Measurements from ENCODE around the gene MYO5C.

MYO5C gene

DNA sequence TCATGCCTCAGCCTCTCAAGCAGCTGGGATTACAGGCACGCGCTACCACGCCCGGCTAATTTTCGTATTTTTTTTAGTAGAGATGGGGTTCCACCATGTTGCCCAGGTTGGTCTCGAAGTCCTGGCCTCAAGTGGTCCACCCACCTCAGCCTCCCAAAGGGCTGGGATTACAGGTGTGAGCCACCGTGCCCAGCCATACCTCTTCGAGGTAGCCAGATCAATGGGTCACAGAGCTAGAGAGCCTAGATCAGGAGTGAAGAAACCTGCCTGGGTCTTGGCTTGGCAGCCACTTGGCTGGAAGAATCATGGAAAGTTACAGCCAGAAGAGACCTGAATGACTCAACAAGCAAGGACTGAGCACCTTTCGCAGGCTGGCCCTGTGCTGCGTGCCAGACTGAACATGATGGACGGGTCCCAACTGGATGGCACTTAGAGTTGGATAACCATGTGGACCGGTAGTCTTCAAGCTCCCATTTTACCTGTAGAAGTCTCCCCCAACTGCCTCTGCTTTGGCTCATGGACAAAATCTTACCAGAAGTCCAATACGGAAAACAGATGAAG is 134.1 kb downstream of the MYO5C start:
- no peak overlapping the region for H3K4me3 Mint-ChIP-seq
- H3K27ac Mint-ChIP-seq, result no peak overlapping the region
- no peaks in the 10 kb centered on the region for H3K9me3 Mint-ChIP-seq
- H3K36me3 Mint-ChIP-seq (ENCODE audit: low read depth), result peaks cover 11% of the 10 kb centered on the region
- peaks cover 9% of the 10 kb centered on the region for H3K4me1 Mint-ChIP-seq (ENCODE audit: low read depth)
- H3K27me3 Mint-ChIP-seq (ENCODE audit: low read depth), result no peaks in the 10 kb centered on the region

DNA sequence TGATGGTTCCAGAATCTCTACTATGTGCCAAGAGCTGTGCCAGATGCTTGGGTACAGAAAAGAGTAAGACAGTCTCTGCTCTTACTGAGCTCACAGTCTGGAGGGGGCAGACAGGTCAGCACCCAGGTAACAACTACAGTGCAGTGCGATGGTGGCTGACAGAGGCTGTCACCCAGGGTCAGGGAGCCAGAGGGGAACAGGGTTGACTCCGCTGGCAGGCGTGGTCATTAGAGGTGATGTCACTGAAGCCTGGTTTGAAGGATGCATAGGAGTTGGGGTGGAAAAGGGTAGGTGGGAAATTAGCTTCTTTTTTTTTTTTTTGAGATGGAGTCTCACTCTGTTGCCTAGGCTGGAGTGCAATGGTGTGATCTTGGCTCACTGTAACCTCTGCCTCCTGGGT is 136.0 kb downstream of the MYO5C start:
- peaks cover 11% of the 10 kb centered on the region for H3K36me3 Mint-ChIP-seq (ENCODE audit: low read depth)
- peaks cover 2% of the 10 kb centered on the region for H3K4me1 Mint-ChIP-seq (ENCODE audit: low read depth)
- no peak overlapping the region for H3K4me3 Mint-ChIP-seq
- H3K9me3 Mint-ChIP-seq, result no peaks in the 10 kb centered on the region
- H3K27ac Mint-ChIP-seq, result no peak overlapping the region
- H3K27me3 Mint-ChIP-seq (ENCODE audit: low read depth), result no peaks in the 10 kb centered on the region

DNA sequence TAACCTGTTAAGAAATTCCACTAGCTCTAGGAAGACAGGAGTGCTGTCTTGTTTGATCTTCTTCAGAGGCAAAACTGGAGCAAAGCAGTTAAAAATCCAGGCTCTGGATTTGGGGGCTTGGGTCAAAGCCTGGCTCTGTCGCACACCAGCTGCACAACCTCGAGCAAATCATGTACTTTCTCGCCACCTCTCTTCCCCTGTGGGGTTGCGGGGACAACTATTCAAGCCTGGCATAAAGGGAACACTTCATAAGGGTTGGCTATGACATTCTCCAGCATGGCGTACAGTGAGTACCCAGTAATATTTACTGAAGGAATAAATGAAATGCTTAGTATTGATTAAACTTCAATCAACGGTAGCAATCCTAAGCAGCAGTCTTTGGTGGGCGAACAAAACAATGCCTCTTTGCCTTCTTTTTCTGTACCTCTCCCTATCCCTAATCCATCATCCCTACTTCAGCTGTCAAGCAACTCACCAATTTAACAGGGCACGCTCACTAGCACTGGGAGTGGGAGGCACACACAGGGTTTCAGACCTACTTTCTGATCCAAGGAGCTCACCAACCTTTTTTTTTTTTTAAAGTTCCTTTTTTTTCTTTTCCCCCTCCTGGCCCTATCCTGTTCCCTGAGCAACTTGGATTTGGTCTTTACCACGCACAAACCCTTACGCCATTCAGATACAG is 137.4 kb downstream of the MYO5C start:
- Mint-ChIP-seq H3K9me3 (no peaks in the 10 kb centered on the region), H3K4me1 (ENCODE audit: low read depth) (no peaks in the 10 kb centered on the region), H3K36me3 (ENCODE audit: low read depth) (peaks cover 13% of the 10 kb centered on the region), H3K27me3 (ENCODE audit: low read depth) (no peaks in the 10 kb centered on the region), H3K27ac (no peak overlapping the region), H3K4me3 (no peak overlapping the region)

DNA sequence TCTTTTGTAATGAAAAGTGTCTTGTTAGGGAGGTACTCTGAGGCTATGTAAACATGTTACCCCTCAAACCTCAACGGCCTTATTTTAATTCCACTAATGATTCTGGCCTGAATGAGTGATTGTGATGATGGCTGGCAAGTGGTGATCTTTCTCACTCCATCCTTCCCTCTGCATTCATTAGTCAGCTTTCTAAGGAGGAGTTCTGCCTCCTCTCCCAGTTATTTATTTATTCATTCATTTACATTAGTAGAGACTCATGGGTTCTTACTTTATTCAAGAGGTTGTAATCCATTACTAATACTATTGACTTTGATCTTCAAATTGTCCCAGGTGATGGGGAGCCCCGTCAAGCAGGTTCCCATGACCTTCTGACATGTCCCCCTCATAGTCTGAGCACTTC is 139.7 kb downstream of the MYO5C start:
- Mint-ChIP-seq H3K27ac (no peak overlapping the region), H3K36me3 (ENCODE audit: low read depth) (peaks cover 7% of the 10 kb centered on the region)

DNA sequence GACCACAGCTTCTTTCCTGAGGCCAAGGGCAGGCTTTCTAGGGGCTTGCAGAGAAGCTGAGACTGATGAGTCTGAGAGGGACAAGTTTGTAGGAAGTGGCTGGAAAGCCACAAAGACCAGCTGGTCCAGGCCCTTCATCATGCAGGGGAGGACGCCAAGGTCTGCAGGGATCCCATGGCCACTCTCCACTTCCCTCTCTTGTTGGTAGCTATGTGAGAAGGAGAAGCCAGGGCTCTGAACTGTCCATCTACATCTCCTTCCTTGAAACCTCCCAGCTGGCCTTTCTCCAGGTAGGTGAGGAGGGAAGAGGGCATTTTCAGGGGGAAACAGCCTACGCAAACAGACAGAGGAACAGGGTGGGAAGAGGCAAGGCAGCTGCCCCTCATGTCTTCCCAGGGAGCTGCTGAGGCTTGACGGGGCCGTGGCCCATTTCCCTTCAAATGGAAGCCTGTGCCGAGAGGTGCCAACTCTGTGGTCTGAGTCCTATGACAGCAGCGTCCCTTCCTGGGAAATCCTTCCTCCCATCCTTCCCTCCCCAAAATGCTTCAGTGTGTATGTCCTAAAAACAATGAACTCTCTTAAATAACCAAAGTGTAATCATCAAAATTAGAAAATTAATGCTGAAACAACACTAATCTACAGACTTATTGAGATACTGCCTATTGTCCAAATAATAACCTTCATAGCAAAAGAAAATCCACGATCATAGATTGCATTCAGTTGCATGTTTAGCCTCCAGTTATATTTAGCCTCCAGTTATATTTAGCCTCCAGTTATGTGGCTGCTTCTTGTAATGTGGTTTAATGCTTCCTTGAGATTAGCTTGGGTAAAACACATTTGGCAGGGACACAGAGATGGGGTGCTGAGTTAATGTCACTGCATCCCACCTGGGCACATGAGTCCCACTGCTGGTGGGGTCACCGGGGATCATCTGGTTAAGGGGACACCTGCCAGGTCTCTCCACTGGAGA is 140.4 kb downstream of the MYO5C start:
- Mint-ChIP-seq H3K36me3 (ENCODE audit: low read depth) (peaks cover 8% of the 10 kb centered on the region), H3K27ac (no peak overlapping the region), H3K4me1 (ENCODE audit: low read depth) (no peaks in the 10 kb centered on the region), H3K4me3 (no peak overlapping the region), H3K9me3 (no peaks in the 10 kb centered on the region), H3K27me3 (ENCODE audit: low read depth) (no peaks in the 10 kb centered on the region)

More for the DNA sequence above, 139.7 kb downstream of the MYO5C start:
- no peak overlapping the region for H3K4me3 Mint-ChIP-seq
- H3K9me3 Mint-ChIP-seq, result no peaks in the 10 kb centered on the region
- no peaks in the 10 kb centered on the region for H3K27me3 Mint-ChIP-seq (ENCODE audit: low read depth)
- no peaks in the 10 kb centered on the region for H3K4me1 Mint-ChIP-seq (ENCODE audit: low read depth)

DNA sequence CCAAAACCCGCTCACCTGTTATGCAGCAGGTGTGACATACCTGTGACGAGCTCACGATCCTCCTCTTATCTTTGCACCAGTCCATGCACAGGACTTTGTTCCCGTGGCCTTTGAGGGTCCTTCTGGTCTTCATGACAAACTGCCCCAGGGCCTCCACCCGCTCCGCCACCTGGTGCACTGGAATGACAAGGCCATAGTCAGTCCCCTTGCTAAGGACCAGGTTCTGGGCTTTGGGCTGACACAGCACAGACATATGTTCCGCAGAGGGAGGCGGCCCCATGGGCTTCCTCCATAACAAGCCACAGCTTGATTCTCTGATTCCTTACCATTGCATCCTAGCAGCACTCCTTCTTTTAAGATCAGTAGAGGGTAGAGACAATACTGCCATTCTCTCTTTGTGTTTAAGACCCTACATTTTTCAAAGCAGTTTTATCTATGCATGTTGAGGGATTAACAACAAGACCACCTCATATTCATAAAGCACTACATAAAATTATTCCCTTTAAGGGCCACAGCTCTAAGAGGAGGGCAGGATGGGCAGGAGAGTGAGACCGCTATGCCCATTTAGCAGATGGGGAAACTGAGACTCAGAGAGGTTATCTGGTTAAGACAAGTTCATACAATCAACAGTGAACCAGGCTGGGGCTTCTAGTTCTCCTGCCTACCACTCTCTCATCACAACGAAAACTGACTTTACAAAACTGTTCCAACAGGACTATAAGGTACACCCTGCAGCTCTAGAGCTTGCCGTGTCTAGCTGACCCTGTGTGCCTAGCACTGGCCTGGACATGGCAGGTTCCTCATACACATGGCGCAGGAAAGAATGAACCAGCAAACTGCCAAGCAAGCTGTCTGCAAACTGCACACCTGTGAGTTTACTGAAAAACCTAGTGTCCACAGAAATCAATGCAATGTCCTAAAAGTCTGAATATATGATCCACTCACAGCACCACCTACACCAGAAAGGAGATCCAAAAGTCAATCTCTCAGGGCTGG is 141.4 kb downstream of the MYO5C start:
- Mint-ChIP-seq H3K36me3 (ENCODE audit: low read depth) (peaks cover 7% of the 10 kb centered on the region), H3K27ac (no peak overlapping the region), H3K4me1 (ENCODE audit: low read depth) (no peaks in the 10 kb centered on the region), H3K27me3 (ENCODE audit: low read depth) (no peaks in the 10 kb centered on the region), H3K4me3 (no peak overlapping the region), H3K9me3 (no peaks in the 10 kb centered on the region)

DNA sequence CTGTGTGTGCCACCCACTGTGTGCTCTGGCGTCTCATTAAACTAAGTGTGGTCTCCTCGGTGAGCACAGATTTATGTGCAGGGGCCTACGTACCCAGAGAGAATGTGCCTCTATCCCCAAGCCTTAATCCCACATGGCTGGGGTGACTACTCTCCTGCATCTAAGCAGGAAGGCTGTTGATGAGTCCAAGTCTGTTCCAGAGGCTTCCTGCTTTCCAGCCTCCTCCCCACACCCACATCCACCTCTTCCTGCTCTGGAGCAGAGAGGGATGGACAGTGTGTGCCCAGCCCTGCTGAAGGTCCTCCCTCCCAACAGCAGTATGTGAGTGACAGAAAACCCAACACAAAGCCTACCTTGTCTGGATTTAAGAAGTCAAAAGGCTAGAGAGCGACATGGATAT is 144.3 kb downstream of the MYO5C start:
- Mint-ChIP-seq H3K4me1 (ENCODE audit: low read depth) (no peaks in the 10 kb centered on the region), H3K9me3 (no peaks in the 10 kb centered on the region), H3K27me3 (ENCODE audit: low read depth) (no peaks in the 10 kb centered on the region), H3K27ac (no peak overlapping the region), H3K36me3 (ENCODE audit: low read depth) (peaks cover 18% of the 10 kb centered on the region), H3K4me3 (no peak overlapping the region)

DNA sequence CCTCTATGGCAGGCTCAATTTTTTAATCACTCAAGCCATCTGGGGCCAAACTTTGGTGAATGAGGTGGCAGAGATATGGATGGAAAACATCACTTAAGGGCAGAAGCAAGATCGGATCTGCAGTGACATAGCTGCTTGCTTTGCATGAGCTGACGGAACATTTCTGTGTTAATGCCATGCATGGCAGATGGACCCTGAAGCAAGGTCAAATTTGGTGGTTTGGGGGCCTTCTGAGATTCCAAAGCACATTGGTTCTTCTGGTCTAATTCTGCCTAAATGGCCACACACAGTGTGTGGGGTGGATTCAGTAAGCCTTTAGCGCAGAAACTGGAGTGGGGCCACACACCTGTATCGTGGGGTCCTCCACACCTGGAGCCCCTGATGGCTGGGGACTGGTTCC is 144.7 kb downstream of the MYO5C start:
- Mint-ChIP-seq H3K4me3 (no peak overlapping the region), H3K4me1 (ENCODE audit: low read depth) (no peaks in the 10 kb centered on the region), H3K27ac (no peak overlapping the region), H3K36me3 (ENCODE audit: low read depth) (peaks cover 21% of the 10 kb centered on the region), H3K27me3 (ENCODE audit: low read depth) (no peaks in the 10 kb centered on the region), H3K9me3 (no peaks in the 10 kb centered on the region)

DNA sequence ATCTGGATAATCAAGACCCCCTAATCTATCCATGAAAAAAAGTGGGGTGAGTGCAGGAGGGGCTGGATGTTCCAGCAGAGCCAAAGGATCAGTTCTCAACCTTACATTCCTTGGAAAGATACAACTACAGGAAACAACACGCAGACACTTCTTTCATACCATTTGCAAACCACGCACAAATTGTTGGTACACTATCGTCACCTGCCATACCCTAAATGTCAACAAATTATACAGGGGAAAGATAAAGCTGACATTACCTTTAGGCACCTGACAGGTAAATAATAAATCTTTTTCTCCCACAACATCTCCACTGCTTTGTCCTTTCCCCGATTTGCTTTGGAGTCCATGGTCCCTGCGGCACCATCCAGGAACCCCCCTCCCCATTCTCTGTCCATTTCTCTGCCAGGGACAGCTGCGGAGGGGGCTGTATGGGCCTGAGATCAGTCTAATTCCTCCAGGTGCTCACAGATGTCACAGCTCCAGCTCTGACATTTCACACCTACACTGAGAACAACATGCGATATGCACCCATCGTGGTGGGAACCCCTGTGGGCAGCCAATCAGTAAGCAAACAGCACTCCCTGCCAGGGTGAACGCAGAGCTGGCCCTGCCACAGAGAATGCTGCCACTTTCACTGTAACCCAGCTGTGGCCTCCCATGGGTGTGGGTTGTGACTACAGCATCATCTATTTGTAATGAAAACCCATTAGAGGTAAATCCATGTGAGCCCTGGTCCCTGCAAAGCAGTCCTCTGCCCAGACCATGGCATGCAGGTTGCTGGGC is 145.4 kb downstream of the MYO5C start:
- H3K36me3 Mint-ChIP-seq (ENCODE audit: low read depth), result peaks cover 22% of the 10 kb centered on the region
- no peaks in the 10 kb centered on the region for H3K9me3 Mint-ChIP-seq
- no peaks in the 10 kb centered on the region for H3K4me1 Mint-ChIP-seq (ENCODE audit: low read depth)
- H3K27ac Mint-ChIP-seq, result no peak overlapping the region
- H3K27me3 Mint-ChIP-seq (ENCODE audit: low read depth), result no peaks in the 10 kb centered on the region
- H3K4me3 Mint-ChIP-seq, result no peak overlapping the region

DNA sequence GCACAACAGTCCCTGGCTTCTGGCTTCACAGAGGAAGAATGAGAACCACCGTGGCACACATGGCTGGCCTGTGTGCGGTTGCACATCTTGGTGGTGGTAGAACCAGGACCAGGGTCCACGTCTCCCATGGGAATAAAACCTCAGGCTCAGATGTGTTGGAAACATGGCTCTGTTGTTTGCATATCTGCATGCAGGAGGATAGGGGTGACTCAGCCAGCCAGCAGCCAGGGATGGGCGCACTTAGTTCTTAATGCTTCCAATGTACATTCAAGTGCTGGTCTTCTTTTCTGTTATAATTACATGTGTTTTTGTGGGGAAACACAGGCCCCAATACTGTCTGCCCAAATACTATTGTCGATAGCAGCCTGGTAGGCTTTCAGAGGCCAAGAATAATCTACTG is 147.2 kb downstream of the MYO5C start:
- no peak overlapping the region for H3K4me3 Mint-ChIP-seq
- H3K4me1 Mint-ChIP-seq (ENCODE audit: low read depth), result no peaks in the 10 kb centered on the region
- no peak overlapping the region for H3K27ac Mint-ChIP-seq
- no peaks in the 10 kb centered on the region for H3K27me3 Mint-ChIP-seq (ENCODE audit: low read depth)
- H3K9me3 Mint-ChIP-seq, result no peaks in the 10 kb centered on the region
- peaks cover 19% of the 10 kb centered on the region for H3K36me3 Mint-ChIP-seq (ENCODE audit: low read depth)

DNA sequence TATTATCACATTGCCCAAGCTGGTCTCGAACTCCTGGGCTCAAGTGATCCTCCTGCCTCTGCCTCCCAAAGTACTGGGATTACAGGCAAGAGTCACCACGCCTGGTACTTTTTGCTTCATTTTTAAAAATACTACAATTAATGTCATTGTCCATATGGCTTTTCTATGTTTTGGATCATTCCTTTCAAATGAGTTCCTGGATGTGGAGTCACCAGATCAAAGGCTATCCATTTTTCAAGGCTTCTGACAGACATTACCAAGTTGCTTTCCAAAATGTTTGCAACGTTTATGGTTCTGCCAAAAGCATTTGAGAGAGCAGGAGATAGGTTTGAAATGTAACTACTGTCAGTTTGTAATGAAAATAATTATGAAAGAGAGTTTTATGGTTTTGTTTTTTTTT is 148.8 kb downstream of the MYO5C start:
- Mint-ChIP-seq H3K9me3 (no peaks in the 10 kb centered on the region), H3K4me1 (ENCODE audit: low read depth) (no peaks in the 10 kb centered on the region), H3K4me3 (no peak overlapping the region), H3K36me3 (ENCODE audit: low read depth) (peaks cover 19% of the 10 kb centered on the region), H3K27me3 (ENCODE audit: low read depth) (no peaks in the 10 kb centered on the region), H3K27ac (no peak overlapping the region)

DNA sequence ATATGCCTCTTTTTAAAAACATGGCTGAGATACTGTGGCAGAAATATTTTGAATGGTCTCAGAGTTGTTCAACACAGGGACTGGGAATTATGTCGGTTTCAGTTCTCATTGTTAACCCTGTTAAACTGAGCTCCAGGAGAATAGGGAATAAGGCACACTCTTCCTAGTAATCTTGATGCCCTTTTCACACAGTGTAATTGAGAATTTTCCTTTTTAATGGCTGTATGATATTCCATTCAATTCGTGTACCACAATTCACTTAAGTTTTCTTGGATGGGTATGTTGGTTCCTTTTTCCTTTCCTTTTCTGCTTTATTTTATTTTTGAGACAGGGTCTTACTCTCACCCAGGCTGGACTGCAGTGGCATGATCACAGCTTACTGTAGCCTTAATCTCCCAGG is 149.3 kb downstream of the MYO5C start:
- Mint-ChIP-seq H3K4me3 (no peak overlapping the region), H3K27me3 (ENCODE audit: low read depth) (no peaks in the 10 kb centered on the region), H3K4me1 (ENCODE audit: low read depth) (no peaks in the 10 kb centered on the region), H3K27ac (no peak overlapping the region), H3K9me3 (no peaks in the 10 kb centered on the region), H3K36me3 (ENCODE audit: low read depth) (peaks cover 19% of the 10 kb centered on the region)

DNA sequence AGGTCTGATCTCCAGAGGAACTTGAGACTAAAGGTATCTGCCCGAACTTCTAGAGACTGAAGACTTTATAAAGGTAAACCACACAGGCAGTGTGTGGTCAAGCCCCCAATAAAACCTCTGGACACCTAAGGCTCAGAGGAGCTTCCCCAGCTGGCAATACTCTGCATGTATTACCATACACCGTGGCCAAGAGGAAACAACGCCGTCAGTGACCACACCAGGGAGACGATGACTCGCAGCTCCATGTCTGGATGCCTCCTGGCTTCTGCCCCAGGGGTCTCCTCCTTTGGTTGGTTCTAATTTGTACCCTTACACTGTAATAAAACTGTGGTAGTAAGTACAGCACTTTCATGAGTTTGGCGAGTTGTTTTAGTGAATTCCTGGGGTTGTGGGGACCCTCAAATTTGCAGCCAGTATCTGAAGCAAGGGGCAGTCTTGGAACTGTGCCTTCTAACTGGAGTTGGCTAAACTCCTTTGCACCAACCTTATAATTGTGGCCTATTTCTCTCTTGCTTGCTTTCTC is 150.9 kb downstream of the MYO5C start:
- Mint-ChIP-seq H3K27ac (no peak overlapping the region), H3K27me3 (ENCODE audit: low read depth) (no peaks in the 10 kb centered on the region), H3K4me3 (no peak overlapping the region), H3K36me3 (ENCODE audit: low read depth) (peaks cover 20% of the 10 kb centered on the region), H3K9me3 (no peaks in the 10 kb centered on the region), H3K4me1 (ENCODE audit: low read depth) (no peaks in the 10 kb centered on the region)

Measured in T-helper 1 cell treated with Interleukin-12 subunit alpha and Interleukin-12 subunit beta and Interleukin-4 antibody, amounts not matched to agents 30 μg/mL and 1 μg/mL, for 36 hours (primary cell).